ENCODE results near the gene NKX2-2.

GRCh38 chr20:21465799-21466198 is 48.1 kb downstream of the NKX2-2 start:
- TF ChIP-seq POLR2AphosphoS5 (IDR thresholded peaks at IDR 0.05; ENCODE audit: borderline replicate concordance, low read depth, low read length) (no peak), EZH2 (IDR thresholded peaks at IDR 0.05) (no peak)

All from SK-N-MC (cell line).